K562 (cell line): ENCODE measurements around the gene ANAPC13.

Experiments
- ARNT ChIP-seq, 2 experiments: fragments of 450-650 bp; IDR thresholded peaks; 2 replicates each; pipeline ENCODE4 v1.6.1; 2016; ENCODE audit warnings: mild to moderate bottlenecking in 1 of 2
- MXI1 ChIP-seq: IDR thresholded peaks from 2 replicates; pipeline ENCODE4 v1.6.1; 2011; ENCODE audit warnings: low read depth, mild to moderate bottlenecking, improper control_type of control experiment, low read length
- MYC ChIP-seq, 2 experiments: fragments of 250-450 bp in 1 of 2; sonication (Bioruptor Pico) in 1 of 2; IDR thresholded peaks; 2 replicates each; pipeline versions ENCODE4 v1.5.1 to v1.6.1; 2012 to 2021; ENCODE audit warnings: low read depth in 2 of 2, borderline replicate concordance in 1 of 2, improper control_type of control experiment in 1 of 2, low read length in 1 of 2, mild to moderate bottlenecking in 1 of 2, moderate library complexity in 1 of 2
- POLR2AphosphoS5 ChIP-seq: IDR thresholded peaks from 2 replicates; pipeline ENCODE4 v1.6.1; 2011; ENCODE audit warnings: mild to moderate bottlenecking, low read depth, low read length, moderate library complexity; ENCODE audit not compliant: control insufficient read depth, insufficient read depth
- RBBP5 ChIP-seq: fragments of 200-600 bp; sonication (generic); IDR thresholded peaks from 2 replicates; pipeline ENCODE4 v1.6.1; 2012; ENCODE audit warnings: borderline replicate concordance, mild to moderate bottlenecking, low read length, control low read depth, inconsistent platforms; ENCODE audit not compliant: insufficient read depth, poor library complexity, severe bottlenecking
- TARDBP ChIP-seq: fragments of 450-650 bp; IDR thresholded peaks from 2 replicates; pipeline ENCODE4 v1.6.1; 2016
- TF ChIP-seq, protein P1 (sequence below), 2 experiments: IDR thresholded peaks; 2 replicates each; pipeline ENCODE4 v1.6.1; 2011; ENCODE audit warnings: borderline replicate concordance in 1 of 2, control low read depth in 1 of 2, low read depth in 1 of 2, low read length in 1 of 2, mild to moderate bottlenecking in 1 of 2, mixed read lengths in 1 of 2, moderate library complexity in 1 of 2; ENCODE audit not compliant: insufficient read depth in 1 of 2, insufficient read length in 1 of 2, poor library complexity in 1 of 2, severe bottlenecking in 1 of 2; ENCODE audit errors: extremely low read depth in 1 of 2
- TF ChIP-seq, protein P2 (sequence below), 2 experiments: fragments of 450-650 bp in 1 of 2; sonication (generic) in 1 of 2; formaldehyde crosslinking in 1 of 2; IDR thresholded peaks; 2 replicates each; pipeline versions ENCODE4 v1.7.1 to v1.9.0; 2016 to 2022; ENCODE audit warnings: inconsistent platforms in 1 of 2, mild to moderate bottlenecking in 1 of 2, missing genetic modification reagents in 1 of 2
- TF ChIP-seq, protein P3 (sequence below), 3 experiments: IDR thresholded peaks in 2 of 3; conservative IDR thresholded peaks in 1 of 3; 2 replicates each; pipeline ENCODE4 v1.5.1; 2011 to 2012; ENCODE audit warnings: low read length in 3 of 3, mild to moderate bottlenecking in 3 of 3, control low read depth in 2 of 3, improper control_type of control experiment in 1 of 3, inconsistent platforms in 1 of 3, low read depth in 1 of 3, mixed read lengths in 1 of 3, moderate library complexity in 1 of 3; ENCODE audit not compliant: insufficient read depth in 2 of 3

DNA sequence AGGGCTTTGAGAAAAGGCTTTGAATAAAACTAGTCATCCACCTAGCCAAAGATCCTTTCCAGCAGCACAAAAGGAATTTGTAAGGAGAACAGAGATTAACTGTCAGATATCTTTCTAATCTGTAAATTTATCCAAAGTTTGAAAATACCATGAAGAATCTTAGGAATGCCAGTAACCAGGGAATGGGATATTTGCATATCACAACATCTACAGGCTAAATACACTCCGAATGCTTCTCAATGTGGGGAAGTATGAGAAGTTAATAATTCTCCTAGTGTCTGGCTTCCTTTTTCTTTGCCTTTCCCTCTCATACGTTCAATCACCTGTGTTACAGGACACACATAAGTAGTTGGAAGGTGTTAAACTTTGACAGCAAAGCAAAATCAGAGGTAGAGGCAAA, 7.8 kb downstream of the ANAPC13 start:
- TF ChIP-seq, protein P1, sequence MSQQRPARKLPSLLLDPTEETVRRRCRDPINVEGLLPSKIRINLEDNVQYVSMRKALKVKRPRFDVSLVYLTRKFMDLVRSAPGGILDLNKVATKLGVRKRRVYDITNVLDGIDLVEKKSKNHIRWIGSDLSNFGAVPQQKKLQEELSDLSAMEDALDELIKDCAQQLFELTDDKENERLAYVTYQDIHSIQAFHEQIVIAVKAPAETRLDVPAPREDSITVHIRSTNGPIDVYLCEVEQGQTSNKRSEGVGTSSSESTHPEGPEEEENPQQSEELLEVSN (IDR thresholded peaks at IDR 0.05; ENCODE audit: borderline replicate concordance in 1 of 2, extremely low read depth in 1 of 2, insufficient read depth in 1 of 2, insufficient read length in 1 of 2, low read depth in 1 of 2, low read length in 1 of 2, poor library complexity in 1 of 2, severe bottlenecking in 1 of 2), result no peak
- TF ChIP-seq MXI1 (no peak), MYC (IDR thresholded peaks at IDR 0.05; ENCODE audit: low read depth, low read length) (no peak), MYC (CRISPR knock-in tag; IDR thresholded peaks at IDR 0.05; ENCODE audit: borderline replicate concordance, low read depth) (no peak), TARDBP (no peak), POLR2AphosphoS5 (no peak), RBBP5 (no peak), ARNT (IDR thresholded peaks at IDR 0.05) (no peak)
- TF ChIP-seq, protein P2, sequence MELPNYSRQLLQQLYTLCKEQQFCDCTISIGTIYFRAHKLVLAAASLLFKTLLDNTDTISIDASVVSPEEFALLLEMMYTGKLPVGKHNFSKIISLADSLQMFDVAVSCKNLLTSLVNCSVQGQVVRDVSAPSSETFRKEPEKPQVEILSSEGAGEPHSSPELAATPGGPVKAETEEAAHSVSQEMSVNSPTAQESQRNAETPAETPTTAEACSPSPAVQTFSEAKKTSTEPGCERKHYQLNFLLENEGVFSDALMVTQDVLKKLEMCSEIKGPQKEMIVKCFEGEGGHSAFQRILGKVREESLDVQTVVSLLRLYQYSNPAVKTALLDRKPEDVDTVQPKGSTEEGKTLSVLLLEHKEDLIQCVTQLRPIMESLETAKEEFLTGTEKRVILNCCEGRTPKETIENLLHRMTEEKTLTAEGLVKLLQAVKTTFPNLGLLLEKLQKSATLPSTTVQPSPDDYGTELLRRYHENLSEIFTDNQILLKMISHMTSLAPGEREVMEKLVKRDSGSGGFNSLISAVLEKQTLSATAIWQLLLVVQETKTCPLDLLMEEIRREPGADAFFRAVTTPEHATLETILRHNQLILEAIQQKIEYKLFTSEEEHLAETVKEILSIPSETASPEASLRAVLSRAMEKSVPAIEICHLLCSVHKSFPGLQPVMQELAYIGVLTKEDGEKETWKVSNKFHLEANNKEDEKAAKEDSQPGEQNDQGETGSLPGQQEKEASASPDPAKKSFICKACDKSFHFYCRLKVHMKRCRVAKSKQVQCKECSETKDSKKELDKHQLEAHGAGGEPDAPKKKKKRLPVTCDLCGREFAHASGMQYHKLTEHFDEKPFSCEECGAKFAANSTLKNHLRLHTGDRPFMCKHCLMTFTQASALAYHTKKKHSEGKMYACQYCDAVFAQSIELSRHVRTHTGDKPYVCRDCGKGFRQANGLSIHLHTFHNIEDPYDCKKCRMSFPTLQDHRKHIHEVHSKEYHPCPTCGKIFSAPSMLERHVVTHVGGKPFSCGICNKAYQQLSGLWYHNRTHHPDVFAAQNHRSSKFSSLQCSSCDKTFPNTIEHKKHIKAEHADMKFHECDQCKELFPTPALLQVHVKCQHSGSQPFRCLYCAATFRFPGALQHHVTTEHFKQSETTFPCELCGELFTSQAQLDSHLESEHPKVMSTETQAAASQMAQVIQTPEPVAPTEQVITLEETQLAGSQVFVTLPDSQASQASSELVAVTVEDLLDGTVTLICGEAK (IDR thresholded peaks at IDR 0.05), result no peak
- TF ChIP-seq, protein P2 (CRISPR knock-in tag; IDR thresholded peaks at IDR 0.05), result no peak
- TF ChIP-seq, protein P3, sequence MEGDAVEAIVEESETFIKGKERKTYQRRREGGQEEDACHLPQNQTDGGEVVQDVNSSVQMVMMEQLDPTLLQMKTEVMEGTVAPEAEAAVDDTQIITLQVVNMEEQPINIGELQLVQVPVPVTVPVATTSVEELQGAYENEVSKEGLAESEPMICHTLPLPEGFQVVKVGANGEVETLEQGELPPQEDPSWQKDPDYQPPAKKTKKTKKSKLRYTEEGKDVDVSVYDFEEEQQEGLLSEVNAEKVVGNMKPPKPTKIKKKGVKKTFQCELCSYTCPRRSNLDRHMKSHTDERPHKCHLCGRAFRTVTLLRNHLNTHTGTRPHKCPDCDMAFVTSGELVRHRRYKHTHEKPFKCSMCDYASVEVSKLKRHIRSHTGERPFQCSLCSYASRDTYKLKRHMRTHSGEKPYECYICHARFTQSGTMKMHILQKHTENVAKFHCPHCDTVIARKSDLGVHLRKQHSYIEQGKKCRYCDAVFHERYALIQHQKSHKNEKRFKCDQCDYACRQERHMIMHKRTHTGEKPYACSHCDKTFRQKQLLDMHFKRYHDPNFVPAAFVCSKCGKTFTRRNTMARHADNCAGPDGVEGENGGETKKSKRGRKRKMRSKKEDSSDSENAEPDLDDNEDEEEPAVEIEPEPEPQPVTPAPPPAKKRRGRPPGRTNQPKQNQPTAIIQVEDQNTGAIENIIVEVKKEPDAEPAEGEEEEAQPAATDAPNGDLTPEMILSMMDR (IDR thresholded peaks at IDR 0.05 in 2 of 3, conservative IDR thresholded peaks at IDR 0.05 in 1 of 3; ENCODE audit: insufficient read depth in 2 of 3, low read depth in 1 of 3, low read length in 3 of 3), result no peak
